HTR-8/SVneo (cell line): ENCODE measurements around the gene RSAD1.
A peak's percentile ranks its signal among the peaks of the same experiment; 100 is the strongest.

Experiments used
- DNase-seq: peaks from one replicate; pipeline ENCODE4 v3.0.0; 2011; ENCODE audit warnings: low spot score, mixed read lengths; ENCODE audit not compliant: insufficient read length
- FAIRE-seq: peaks from 2 replicates; lab custom pipeline; 2011; peaks lifted over from hg19 to GRCh38; lab: Jason Lieb, UNC

Gene RSAD1

DNA sequence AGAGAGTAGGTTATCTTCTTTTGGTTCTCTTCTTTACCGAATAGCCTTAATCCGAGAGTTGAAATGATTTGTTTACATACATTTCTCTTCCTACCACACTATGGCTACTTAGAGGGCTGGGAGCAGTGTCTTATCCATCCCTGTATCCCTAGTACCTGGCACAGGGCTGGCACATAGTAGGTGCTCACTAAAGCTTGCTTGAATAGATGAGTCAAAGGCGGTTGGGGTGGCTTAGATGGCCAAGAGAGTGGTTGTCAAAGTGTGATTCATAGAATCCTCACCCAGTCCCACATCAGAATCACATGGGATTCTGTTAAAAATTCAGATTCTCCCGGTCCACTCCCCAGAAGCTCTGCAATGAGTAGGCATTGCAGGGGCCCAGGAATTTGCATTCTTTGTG lies 21.0 kb upstream of the RSAD1 start:
- DNase-seq = no peak

DNA sequence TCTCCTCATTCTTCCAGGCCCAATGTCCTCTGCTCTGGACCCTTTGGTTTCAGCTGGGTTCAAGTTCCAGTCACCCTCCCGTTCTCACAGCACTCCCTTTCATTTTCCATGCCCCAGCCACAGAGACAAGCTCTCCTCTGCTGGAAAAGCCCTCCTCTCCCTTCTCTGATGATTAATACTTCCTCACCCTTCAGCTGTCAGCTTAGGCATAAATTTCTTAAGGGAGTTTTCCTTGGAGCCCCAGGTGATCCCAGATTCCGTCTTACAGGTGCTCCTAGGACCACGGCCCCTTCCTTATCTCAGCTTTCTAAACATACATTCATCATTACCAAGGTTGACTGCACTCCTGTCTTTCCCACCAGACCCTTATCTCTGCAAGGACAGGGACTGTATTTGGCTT lies 20.4 kb upstream of the RSAD1 start:
- FAIRE-seq = no peak
- no peak for DNase-seq

More for the DNA sequence above, 21.0 kb upstream of the RSAD1 start:
- no peak for FAIRE-seq

DNA sequence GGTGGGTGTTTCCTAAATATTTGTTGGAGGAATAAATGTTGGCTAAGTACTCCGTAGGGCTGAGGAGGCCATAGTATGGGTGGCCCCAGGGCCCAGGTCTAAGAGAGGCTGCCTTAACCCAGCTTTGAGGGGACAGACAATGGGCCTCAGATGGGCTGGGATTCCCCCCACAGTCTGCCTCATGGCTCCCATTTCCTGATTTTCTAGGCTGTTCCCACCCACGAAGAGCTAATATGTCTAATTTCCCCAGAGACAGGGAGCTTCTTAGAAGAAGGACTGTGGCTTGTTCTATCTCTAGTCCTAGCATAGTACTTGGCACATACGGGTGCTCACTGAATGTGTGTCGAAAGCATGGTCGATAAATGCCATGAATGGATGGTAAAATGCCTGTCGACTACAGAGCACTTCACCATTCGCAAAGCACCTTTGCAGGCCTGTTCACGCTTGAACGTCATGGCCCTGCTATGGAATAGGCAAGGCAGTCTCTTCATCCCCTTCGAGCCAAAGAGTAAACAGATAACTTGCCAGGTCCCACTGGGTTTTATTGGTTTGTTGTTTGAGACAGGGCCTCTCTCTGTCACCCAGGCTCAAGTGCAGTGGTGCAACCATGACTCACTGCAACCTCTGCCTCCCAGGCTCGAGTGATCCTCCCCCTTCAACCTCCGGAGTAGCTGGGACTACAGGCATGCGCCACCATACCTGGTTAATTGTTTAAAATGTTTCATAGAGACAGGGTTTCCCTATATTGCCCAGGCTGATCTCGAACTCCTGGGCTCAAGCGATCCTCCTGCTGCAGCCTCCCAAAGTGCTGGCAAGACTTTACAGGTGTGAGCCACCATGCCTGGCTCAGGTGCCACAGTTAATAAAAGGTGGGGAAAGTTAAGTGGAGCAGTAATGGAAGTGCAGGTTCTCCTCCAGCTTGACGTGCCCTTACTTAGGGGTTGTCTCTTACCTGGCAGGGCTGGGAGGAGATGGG lies 19.7 kb upstream of the RSAD1 start:
- no peak for DNase-seq
- FAIRE-seq = no peak

DNA sequence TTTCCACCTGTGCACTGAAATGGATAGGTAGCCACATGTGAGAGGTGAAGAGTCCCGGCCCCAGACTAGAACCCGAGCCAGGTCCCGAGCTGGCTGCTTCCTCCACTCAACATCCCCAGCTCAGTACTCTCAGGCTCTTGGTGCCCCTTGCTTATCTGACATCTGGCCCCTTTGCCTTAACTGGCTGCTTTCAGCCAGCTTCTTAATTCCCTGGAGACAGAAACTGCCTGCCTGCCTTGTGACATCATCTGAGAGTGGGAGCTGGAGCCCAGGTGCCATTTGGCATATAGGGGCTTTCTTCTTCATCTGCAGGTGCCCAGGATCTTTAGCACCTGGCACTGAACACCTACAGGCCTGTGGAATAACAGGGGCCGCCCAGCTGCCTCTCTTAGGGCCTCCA lies 18.9 kb upstream of the RSAD1 start:
- no peak for FAIRE-seq
- DNase-seq = no peak

DNA sequence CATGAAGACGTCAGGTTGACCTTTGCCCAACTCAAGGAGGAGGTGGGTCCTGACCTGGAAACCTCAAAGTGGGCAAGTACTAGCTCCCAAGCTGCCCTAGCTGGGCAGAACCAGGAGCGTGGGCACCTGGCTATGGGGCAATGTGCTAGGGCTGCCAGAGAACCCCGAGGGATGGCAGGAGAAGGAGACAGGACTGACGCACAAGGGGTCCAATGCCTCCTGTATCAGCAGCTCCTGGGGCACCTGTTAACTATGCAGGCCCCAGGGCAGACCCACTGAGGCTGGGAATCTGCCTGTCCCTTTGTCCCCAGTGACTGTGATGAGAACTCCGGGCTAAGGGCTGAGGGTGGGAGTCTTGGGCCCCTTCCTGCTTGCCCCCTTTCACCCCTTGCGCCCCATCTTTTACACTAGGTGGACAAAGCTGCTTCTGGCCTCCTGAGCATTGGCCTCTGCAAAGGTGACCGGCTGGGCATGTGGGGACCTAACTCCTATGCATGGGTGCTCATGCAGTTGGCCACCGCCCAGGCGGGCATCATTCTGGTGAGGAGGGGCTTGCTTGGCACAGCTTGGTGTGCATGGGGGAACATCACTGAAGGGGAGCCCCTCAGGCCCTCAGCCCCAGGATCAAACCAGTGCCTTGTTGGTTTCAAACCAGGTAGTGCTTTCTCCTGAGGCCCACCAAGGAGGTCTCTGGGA lies 17.7 kb upstream of the RSAD1 start:
- no peak for FAIRE-seq

DNA sequence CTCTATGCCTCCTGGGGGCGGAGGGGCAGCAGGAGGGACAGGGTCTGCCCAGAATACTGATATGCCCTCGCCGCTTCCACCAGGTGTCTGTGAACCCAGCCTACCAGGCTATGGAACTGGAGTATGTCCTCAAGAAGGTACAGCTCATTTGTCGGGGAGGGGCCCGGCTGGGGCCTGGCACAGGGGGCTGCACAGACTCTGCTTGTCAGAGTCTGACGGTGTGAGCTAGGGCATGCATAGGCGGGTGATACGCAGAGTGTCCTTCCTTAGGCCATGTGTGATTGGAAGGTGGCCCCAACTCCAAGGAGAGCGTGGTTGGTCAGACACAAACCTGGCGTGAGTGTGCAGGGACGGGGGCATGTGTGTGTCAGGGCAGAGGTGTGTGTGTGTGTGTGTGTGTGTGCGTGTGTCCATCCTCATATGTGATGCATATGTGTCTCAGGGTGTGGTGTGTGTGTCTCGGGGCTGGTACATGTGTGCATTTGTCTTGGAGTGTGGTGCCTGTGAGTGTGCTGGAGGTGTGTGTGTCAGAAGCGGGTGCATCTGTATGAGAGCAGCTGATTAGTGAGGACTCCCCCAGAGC lies 17.0 kb upstream of the RSAD1 start:
- FAIRE-seq (peak; percentile 42), DNase-seq (no peak)

More for the DNA sequence above, 17.7 kb upstream of the RSAD1 start:
- DNase-seq = no peak

DNA sequence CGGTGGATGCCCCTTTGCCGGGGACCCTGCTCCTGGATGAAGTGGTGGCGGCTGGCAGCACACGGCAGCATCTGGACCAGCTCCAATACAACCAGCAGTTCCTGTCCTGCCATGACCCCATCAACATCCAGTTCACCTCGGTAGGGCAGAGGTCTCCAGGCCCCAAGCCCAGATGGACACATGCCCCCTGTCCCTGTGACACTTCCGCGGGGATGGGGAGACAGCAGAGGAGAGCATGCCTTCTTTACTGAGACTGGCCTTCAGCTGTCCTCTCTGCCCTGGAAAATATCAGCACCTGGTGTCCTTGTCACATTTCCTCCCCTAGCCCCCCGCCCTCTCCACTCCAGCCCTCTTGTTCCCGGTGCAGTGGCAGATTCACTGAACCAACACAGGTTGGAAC lies 16.2 kb upstream of the RSAD1 start:
- DNase-seq (no peak), FAIRE-seq (no peak)

DNA sequence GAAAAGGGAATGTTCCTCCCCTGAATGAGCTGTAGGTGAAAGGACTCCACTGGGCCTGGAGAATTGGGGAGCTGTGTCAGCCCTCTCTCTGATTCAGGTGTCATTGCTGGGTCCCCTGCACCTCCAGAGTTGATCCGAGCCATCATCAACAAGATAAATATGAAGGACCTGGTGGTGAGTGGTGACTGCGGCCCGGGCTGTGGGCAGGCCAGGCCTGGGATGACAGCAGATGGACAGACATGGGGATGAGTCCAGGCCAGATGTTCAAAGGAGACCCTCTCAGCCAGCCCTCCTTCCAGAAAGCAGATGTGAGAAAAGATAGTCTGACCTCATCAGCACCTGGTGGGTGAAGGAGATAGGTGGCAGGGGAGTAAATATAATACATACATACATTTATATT lies 14.5 kb upstream of the RSAD1 start:
- no peak for FAIRE-seq
- no peak for DNase-seq

DNA sequence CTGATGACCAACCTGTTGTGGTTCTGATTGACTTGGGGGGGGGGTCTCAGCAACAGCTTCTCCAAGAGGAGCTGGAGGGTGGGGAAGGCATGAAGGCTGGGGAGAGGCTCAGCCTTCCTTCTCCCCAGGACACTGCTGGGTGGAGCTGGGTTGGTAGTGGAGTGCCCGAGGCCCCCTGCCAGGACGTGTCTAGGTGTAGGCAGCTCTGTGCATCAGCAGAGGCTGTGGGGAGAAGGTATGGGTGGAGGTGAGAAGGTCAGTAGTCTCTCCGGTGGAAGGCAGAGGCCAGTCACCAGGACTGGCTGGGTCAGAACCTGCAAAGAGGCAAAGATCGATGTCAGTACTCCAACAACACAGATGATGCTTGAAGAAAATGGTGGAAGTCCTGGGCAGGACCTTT lies 13.9 kb upstream of the RSAD1 start:
- no peak for FAIRE-seq

DNA sequence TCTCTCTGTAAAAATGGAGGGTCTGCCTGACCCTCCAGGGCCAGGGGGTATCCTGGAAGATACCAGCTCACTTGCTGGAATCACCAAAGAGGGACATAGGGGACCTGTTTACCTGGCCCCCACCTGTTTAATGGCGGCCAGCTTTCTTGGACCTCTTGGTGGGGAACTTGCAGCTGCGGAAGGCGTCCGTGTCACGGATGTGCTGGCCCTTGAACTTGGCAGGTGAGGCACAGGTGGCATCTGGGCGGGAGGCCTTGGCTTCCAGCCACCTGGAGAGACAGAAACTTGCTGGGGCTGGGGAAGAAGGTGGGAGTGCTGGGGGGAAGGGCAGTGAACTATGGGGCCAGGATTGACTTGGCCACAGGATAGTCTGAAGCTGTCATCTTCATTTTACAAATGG lies 13.5 kb upstream of the RSAD1 start:
- DNase-seq = no peak
- peak; percentile 23 for FAIRE-seq

More for the DNA sequence above, 13.9 kb upstream of the RSAD1 start:
- DNase-seq = no peak

DNA sequence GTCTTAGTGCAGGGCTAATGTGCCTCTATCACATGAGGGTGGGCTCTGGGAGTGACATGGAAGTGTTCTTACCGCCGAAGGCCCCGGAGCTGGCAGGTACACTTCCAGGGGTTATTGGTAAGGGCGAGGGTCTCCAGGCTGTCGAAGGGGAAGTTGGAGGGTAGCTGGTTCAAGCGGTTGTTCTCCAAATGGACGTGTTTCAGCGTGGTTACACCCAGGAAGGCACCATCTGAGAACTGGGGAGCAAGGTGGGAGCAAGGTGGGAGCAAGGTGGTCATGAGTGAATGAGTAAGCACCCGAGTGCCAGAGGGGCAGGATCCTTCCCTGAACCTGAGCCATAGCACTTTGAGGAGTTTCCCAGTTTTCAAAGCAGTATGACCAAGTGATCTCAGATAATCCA lies 13.0 kb upstream of the RSAD1 start:
- DNase-seq (no peak), FAIRE-seq (no peak)

DNA sequence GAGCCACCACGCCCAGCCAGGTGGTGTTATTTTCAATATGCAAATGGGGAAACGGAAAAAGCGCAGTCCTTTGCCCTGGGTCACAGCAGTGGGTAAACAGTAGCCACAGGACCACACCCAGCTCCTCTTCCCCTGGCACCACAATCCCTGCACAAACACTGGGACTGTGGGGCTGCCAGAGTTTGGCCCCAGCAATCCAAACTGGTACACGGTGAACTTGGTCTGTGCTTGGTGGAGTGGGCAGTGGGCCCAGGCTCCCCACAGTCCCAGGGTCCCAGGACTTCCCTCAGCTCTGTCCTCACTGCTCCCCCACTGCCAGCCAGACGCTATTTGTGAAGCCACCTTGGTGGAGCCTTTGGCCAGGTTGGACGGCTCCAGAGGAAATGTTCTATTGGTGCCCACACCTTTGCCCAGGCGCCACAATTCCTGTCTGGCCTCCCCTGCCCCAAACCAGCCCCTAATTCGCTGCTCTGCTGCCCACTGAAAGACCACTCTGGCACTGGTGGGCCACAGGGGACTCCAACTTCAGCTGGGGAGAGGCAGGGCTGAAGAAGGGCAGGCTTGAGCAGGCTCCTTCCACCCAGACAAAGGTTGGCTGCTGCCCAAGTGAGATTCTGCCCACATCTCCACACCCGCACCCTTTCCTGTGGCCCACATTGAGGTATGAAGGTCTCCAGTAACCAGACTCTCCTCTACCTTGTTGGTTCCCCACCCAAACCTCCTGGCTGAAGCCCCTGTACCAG lies 12.1 kb upstream of the RSAD1 start:
- FAIRE-seq (no peak), DNase-seq (no peak)

DNA sequence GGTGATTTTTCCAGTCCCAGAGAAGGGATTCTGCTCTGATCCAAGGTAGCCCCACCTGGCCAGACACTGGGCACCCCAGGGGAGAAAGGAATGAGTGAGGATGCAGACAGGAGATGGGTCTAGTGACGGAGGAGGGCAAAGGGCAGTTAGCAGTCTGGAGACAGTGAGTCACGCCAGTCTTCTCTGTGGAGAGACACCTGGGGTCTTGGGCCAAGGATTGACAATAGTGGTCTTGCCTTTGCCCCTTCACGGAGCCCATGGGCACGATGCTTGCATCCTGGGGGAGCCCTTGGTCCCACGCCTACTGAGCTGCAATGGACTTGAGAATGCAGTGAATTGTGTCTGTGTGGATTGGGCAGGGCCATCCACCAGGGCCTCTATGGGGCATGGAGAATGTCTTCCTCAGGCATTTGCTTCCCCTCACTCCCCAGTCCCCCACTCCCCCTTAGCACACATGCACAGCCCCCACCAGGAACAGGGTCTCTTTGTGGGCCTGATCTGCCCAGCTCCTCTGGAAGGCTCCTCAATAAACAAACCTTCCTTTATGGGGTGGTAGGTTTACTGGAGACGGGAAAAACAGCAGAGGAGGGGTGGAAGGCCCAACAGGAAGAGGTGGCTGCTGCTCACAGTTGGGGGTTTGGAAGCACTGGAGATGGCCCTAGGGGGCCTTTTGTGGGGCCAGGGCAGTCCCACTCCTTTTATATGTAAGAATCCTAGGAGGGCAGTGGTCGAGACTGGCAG lies 11.4 kb upstream of the RSAD1 start:
- no peak for DNase-seq
- FAIRE-seq = no peak

DNA sequence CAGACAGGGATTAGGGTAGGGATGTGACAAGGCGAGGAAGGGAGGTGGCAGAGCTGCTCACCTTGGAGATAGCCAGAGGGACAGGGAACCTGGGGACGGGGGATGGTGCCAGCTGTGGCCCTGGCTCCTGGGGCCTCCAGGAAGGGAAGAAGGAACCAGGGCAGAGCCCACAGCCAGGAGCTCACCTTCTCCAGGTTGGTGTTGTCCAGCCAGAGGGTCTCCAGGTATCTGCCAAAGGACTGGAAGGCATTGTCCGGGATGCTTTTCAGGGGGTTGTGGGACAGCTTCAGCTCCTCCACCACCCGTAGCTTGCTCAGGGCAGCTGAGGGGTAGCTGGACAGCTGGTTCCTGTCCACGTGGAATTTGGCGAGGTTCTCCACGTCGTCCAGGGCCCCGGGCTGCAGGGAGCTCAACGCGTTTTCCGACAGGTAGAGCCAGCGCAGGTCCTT lies 10.8 kb upstream of the RSAD1 start:
- no peak for FAIRE-seq
- no peak for DNase-seq

DNA sequence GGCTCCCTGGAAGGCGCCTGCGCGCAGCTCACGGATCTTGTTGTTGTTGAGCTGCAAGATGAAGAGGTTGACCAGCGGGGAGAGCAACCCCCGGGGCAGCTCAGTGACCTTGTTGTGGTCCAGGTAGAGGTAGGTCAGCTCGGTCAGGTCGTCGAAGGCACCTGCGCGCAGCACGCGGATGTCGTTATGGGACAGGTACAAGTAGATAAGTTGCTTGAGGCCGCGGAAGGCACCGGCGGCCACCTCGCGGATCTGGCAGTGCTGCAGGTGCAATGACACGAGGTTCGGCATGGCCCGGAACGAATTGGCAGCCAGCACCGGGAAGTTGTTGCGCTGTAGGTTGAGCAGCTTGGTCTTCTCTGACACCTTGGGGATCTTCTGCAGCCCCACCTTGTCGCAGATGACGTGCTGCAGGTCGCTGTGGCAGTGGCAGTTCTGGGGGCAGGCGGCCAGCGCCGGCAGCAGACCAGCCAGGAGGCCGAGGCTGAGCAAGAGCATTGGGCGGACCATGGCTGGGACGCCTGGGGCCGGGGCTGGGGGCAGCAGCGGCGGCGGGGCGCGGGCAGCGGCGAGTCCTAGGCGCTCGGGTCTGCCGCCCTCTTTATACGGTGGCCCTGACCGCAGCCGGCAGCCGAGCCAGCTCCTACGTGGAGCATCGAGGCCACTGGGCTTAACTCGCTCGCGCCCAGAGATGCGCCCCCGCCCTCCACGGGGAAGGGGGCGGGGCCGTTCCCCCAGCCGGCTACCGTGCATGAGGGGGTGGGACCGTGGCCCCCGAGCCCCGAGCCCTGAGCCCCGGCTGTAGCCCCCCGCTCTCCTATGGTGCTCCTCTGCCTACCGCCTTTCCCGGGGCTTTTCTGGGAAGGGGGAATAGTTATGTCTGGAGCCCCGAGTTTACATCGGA lies 10.1 kb upstream of the RSAD1 start, which contains the start of gene CHAD:
Gene CHAD (minus strand): TSS at position 577 of the 904 bp plus-strand sequence. CDS start 67 bp downstream, at position 510.
- no peak for FAIRE-seq
- no peak for DNase-seq

DNA sequence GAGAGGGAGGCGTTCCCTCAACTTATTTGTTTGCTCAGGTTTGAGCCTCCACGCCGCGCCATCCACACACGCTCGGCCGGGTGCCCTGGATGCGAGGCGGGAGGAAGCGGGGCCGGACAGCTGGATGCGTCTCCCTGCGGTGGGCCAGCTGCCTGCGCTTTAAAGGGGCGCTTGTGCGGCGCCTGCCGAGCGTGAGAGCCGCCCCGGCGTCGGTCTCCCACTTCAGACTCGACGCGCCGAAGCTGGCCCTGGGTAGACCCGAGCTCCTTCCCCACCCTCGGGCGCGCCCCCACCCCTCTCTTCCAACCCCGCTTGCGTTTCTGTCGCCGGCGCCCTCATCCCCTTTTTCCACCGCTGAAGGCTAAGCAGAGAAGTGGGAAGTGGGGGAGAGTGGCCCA lies 9.5 kb upstream of the RSAD1 start:
- DNase-seq (no peak), FAIRE-seq (no peak)

DNA sequence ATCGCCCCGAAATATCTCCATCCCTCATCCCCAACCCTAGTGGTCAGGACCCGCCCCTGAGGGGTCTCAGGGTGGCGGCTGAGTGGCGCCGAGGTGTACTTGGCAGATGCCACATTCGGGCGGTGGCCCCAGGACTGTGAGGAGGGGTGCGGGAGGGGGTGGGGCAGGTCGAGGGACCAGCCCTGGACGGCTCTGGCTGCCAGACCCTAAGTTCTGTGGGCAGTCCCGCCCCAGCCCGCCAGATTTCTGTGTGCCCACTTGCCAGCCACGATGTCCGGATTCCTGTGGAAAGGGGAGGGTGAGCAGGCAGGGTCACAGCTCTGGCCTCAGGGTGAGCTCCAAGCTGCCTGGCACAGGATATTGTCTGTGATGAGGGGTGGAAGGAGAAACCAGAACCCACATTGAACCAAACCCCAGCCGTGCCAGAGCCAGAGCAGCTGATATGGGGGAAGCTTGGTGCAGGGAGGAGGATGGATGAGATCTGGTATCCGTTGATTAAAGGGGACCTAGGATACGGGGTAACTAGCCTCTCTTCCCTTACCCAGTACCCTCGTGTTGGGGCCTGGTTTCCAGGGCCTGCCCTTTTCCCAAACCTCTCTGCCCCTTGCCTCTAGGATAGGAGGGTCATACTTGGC lies 8.9 kb upstream of the RSAD1 start:
- FAIRE-seq (no peak), DNase-seq (no peak)

DNA sequence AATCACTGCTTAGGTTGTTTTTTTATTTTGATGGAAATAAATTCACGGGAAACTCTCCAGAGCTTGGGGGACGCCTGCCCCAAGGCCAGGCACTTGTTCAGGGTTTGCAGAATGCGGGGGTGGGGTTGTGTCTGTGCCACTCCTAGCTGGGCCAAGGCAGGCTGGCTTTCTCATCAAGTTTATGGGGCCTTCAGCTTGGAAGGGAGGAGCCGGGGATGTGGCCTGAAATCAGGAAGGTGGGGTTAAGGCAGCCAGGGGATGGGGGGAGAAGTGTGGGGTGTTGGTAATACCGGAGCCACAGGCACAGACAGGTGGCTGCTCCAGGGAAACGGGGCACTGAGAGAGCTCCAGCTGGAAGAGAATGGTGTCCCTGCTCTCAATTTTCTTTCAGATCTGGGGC lies 8.2 kb upstream of the RSAD1 start:
- FAIRE-seq = no peak
- no peak for DNase-seq
